ENCODE results near the gene ZNF557. TPM values are rescaled to one million over a fixed set of nuclear protein-coding genes. Genes with fewer than 3 reads are reported as not detected.
"Not testable (repeated sequence)": the region's sequence is repeated elsewhere in the genome, so short reads cannot be mapped to it uniquely, and the experiment has no call there.

ZNF557 gene
- 7.3 TPM for polyA plus RNA-seq (2012; ENCODE audit: insufficient read depth, insufficient read length, low read depth)

DNA sequence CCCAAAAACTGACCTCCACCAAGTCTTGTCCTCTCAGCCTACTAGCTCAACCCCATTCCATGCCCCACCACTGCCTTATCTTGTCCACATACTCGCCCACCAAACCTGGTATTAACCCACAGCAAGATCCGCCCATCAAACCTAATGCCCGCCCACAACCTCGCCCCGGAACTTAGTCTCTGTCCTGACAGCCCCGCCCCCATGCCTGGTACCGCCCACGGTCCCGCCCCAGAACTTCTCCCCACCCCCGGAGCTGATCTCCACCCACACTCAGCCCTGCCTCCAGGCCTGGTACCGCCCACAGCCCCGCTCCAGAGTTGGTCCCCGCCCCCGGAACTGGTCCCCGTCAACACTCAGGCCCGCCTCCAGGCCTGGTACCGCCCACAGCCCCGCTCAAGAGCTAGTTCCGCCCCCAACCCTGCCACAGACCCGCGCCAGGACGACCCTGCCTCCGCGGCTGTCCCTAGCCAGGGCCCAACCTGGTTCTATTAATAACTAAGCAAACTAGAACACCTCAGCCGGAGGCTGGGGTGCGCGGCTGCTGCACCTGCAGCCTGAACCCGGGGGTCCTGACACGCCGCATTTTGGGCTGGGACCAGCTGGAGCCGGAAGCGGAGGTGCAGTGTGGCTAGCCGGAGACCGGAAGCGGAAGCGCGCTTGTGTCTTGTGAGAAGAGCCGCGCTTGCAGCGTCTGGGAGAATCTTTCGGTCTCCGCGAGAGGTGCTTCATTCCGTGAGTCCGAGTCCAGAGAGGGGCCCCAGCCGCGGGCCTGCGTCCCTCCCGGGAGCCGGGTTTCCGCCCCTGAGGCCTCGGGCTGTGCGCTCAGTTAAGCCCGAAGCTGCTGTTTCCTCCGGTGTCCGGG lies at the start of gene ZNF557:
Gene ZNF557, plus strand, starts transcription at position 662 of the 862 bp plus-strand sequence. CDS start 5,372 bp downstream, outside the sequence.
- TF ChIP-seq, protein P1, sequence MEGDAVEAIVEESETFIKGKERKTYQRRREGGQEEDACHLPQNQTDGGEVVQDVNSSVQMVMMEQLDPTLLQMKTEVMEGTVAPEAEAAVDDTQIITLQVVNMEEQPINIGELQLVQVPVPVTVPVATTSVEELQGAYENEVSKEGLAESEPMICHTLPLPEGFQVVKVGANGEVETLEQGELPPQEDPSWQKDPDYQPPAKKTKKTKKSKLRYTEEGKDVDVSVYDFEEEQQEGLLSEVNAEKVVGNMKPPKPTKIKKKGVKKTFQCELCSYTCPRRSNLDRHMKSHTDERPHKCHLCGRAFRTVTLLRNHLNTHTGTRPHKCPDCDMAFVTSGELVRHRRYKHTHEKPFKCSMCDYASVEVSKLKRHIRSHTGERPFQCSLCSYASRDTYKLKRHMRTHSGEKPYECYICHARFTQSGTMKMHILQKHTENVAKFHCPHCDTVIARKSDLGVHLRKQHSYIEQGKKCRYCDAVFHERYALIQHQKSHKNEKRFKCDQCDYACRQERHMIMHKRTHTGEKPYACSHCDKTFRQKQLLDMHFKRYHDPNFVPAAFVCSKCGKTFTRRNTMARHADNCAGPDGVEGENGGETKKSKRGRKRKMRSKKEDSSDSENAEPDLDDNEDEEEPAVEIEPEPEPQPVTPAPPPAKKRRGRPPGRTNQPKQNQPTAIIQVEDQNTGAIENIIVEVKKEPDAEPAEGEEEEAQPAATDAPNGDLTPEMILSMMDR (IDR thresholded peaks at IDR 0.05; ENCODE audit: low read depth, low read length) = no peak
- Histone ChIP-seq H3K36me3 (peaks cover 10% of the 10 kb centered on the region), H3K27me3 (no peaks in the 10 kb centered on the region), H3K4me3 (ENCODE audit: low read depth, low read length) (peak within 1 kb of the TSS; percentile 92), H3K9me3 (no peaks in the 10 kb centered on the region; the same call in 1 of the 2 replicates), H3K4me1 (no peaks in the 10 kb centered on the region)
- DNase-seq = peak; percentile 99

DNA sequence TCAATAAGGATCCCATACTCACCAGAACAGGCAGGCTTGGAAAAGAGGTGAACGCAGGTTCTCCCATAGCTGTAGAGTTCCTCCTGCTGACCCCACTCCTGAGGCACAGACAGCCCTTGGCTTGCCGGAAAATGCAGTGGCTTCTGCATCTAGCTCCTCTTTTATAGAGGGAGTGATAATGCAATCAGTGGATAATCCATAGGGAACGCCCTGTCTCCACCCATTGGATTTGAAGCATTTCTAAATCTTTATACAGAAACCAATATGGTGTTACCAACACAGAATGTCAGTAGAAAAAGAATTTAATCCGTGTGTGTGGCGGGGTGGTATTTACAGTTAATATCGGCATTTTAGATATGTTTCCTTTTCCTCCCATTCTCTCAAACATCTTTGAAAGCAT lies 48.2 kb upstream of the ZNF557 start, which contains the start of gene MBD3L2B:
Gene MBD3L2B, minus strand, starts transcription at position 101 of the 400 bp plus-strand sequence. Its CDS starts 34 bp downstream, at position 67.
- not testable (repeated sequence) for H3K9me3 ChIP-seq; DNase-seq; H3K4me1 ChIP-seq; H3K27me3 ChIP-seq; H3K4me3 ChIP-seq (ENCODE audit: low read depth, low read length); H3K36me3 ChIP-seq

DNA sequence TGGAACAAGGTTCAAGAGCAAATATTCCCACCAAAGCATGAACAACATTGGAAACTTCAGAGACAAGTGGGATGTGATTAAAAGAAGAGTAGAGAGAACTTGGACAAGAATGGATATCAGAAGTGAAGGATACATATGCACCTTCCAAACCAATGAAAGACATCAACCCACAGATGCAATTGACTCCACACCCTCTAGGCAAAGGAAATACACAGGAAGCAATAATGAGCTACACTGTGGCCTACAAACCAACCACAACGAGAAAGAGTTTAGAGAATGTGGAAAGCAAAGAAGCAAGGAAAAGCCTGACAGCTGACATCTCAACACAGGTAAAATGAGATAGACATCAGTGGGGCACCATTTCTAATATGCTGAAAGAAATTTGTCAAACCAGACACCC lies 40.7 kb upstream of the ZNF557 start:
- not testable (repeated sequence) for H3K27me3 ChIP-seq; DNase-seq; H3K4me3 ChIP-seq (ENCODE audit: low read depth, low read length); H3K9me3 ChIP-seq; H3K4me1 ChIP-seq; H3K36me3 ChIP-seq

DNA sequence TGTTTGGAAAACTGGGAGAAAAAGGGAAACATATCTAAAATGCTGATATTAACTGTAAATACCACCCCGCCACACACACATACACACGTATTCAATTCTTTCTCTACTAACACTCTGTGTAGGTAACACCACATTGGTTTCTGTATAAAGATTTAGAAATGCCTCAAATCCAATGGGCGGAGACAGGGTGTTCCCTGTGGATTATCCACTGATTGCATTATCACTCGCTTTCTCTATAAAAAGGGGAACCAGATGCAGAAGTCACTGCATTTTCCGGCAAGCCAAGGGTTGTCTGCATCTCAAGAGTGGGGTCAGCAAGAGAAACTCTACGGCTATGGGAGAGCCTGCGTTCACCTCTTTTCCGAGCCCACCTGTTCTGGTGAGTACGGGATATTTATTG lies 39.2 kb upstream of the ZNF557 start, which contains the start of gene MBD3L5:
Gene MBD3L5, plus strand, starts transcription at position 301 of the 400 bp plus-strand sequence. Its CDS starts 34 bp downstream, at position 335.
- H3K4me3 ChIP-seq (ENCODE audit: low read depth, low read length); H3K27me3 ChIP-seq; DNase-seq; H3K9me3 ChIP-seq; H3K36me3 ChIP-seq; H3K4me1 ChIP-seq: not testable (repeated sequence)

DNA sequence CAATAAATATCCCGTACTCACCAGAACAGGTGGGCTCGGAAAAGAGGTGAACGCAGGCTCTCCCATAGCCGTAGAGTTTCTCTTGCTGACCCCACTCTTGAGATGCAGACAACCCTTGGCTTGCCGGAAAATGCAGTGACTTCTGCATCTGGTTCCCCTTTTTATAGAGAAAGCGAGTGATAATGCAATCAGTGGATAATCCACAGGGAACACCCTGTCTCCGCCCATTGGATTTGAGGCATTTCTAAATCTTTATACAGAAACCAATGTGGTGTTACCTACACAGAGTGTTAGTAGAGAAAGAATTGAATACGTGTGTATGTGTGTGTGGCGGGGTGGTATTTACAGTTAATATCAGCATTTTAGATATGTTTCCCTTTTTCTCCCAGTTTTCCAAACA lies 29.4 kb upstream of the ZNF557 start, which contains the start of gene MBD3L4:
Gene MBD3L4, minus strand, starts transcription at position 101 of the 400 bp plus-strand sequence. Its CDS starts 35 bp downstream, at position 66.
- H3K27me3 ChIP-seq; H3K4me1 ChIP-seq; H3K9me3 ChIP-seq; H3K36me3 ChIP-seq; H3K4me3 ChIP-seq (ENCODE audit: low read depth, low read length); DNase-seq: not testable (repeated sequence)

DNA sequence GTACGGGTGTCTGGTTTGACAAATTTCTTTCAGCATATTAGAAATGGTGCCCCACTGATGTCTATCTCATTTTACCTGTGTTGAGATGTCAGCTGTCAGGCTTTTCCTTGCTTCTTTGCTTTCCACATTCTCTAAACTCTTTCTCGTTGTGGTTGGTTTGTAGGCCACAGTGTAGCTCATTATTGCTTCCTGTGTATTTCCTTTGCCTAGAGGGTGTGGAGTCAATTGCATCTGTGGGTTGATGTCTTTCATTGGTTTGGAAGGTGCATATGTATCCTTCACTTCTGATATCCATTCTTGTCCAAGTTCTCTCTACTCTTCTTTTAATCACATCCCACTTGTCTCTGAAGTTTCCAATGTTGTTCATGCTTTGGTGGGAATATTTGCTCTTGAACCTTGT lies 27.9 kb upstream of the ZNF557 start:
- not testable (repeated sequence) for H3K36me3 ChIP-seq; H3K27me3 ChIP-seq; H3K4me3 ChIP-seq (ENCODE audit: low read depth, low read length); H3K9me3 ChIP-seq; DNase-seq; H3K4me1 ChIP-seq

DNA sequence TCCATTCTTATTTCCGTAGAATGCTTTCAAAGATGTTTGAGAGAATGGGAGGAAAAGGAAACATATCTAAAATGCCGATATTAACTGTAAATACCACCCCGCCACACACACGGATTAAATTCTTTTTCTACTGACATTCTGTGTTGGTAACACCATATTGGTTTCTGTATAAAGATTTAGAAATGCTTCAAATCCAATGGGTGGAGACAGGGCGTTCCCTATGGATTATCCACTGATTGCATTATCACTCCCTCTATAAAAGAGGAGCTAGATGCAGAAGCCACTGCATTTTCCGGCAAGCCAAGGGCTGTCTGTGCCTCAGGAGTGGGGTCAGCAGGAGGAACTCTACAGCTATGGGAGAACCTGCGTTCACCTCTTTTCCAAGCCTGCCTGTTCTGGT lies 20.5 kb upstream of the ZNF557 start, which contains the start of gene MBD3L2:
Gene MBD3L2, plus strand, starts transcription at position 301 of the 400 bp plus-strand sequence. Its CDS starts 53 bp downstream, at position 354.
- not testable (repeated sequence) for H3K36me3 ChIP-seq, H3K9me3 ChIP-seq

DNA sequence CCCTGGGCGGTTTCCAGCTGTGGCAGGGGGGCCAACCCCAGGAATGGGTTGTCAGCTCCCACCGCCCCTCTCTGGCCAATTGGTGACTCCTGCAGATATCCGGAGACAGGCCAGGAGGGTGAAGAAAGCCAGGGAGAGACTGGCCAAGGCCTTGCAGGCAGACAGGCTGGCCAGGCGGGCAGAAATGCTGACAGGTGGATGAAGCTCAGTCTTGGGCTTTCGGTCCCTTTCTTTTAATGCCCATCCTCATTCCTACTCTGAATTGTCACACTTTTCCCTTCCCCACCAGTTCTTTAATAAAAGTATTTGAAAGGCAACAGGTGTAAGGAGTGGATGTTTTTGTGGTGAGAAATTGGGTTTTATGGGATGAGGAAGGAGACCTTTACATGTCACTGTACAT lies 18.1 kb upstream of the ZNF557 start:
- H3K4me1 ChIP-seq; H3K36me3 ChIP-seq; H3K9me3 ChIP-seq; DNase-seq; H3K27me3 ChIP-seq; H3K4me3 ChIP-seq (ENCODE audit: low read depth, low read length): not testable (repeated sequence)

More for the DNA sequence above, 20.5 kb upstream of the ZNF557 start, which contains the start of gene MBD3L2:
- H3K4me1 ChIP-seq; H3K4me3 ChIP-seq (ENCODE audit: low read depth, low read length); H3K27me3 ChIP-seq; DNase-seq: not testable (repeated sequence)

DNA sequence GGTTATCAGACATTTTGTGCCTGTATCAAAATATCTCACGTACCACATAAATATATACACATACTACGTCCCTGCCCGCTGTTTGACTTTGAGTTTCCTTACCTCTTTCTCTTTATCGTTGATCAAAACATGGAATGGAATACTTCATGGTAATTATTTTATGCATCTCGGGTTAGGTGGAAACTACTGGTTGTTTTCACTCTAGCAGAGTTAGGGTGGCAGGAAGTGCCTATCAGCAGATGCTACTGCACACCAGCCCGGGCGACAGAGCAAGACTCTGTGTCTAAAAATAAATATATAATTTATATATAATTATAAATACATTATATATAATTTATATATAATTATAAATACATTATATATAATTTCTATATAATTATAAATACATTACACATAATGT lies 16.6 kb upstream of the ZNF557 start:
- H3K36me3 ChIP-seq; H3K4me1 ChIP-seq; H3K4me3 ChIP-seq (ENCODE audit: low read depth, low read length); H3K27me3 ChIP-seq; DNase-seq; H3K9me3 ChIP-seq: not testable (repeated sequence)

DNA sequence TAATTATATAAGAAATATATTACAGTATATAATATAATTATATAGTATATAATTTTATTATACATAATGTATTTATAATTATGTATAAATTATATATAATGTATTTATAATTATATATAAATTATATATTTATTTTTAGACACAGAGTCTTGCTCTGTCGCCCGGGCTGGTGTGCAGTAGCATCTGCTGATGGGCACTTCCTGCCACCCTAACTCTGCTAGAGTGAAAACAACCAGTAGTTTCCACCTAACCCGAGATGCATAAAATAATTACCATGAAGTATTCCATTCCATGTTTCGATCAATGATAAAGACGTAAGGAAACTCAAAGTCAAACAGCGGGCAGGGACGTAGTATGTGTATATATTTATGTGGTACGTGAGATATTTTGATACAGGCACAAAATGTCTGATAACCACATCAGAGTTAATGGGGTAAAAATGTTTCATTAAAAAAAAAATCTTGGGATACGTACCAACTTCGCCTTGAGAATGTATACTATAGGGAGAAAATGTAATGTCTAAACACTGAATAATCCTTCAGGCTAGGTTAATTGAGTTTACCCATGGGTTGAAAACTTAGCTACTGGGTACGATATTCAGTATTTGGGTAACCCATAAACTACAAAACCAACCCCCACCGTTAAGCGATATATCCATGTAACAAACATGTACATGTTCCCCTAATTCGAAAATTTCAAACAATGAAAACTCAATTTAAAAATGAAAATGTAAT lies 14.7 kb upstream of the ZNF557 start:
- not testable (repeated sequence) for H3K27me3 ChIP-seq; H3K9me3 ChIP-seq; H3K36me3 ChIP-seq; DNase-seq; H3K4me1 ChIP-seq; H3K4me3 ChIP-seq (ENCODE audit: low read depth, low read length)

DNA sequence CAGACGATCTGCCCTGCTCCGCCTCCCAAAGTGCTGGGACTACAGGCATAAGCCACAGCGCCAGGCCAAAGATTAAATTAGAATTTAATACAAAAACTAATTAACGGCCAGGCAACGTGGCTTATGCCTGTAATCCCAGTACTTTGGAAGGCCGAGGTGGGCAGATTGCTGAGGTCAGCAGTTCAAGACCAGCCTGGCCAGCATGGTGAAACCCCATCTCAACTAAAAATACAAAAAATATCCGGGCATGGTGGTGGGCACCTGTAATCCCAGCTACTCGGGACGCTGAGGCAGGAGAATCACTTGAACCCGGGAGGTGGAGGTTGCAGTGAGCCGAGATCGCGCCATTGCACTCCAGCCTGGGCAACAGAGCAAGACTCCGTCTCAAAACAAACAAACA lies 13.8 kb upstream of the ZNF557 start:
- not testable (repeated sequence) for DNase-seq; H3K4me1 ChIP-seq; H3K27me3 ChIP-seq; H3K36me3 ChIP-seq; H3K9me3 ChIP-seq; H3K4me3 ChIP-seq (ENCODE audit: low read depth, low read length)

DNA sequence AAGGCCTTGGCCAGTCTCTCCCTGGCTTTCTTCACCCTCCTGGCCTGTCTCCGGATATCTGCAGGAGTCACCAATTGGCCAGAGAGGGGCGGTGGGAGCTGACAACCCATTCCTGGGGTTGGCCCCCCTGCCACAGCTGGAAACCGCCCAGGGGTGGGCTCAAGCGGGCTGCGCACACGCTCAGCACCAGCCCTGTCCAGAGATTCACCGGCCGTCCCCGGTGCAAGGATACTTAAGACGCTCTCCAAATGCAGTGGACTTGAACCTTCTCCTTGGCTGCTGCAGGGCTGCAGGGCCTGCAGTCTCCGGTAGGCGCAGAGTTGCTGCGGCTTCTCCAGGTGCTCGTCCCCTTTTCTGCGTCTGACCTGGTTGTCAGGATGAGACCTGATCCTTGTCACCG lies 13.1 kb upstream of the ZNF557 start:
- not testable (repeated sequence) for DNase-seq, H3K27me3 ChIP-seq

DNA sequence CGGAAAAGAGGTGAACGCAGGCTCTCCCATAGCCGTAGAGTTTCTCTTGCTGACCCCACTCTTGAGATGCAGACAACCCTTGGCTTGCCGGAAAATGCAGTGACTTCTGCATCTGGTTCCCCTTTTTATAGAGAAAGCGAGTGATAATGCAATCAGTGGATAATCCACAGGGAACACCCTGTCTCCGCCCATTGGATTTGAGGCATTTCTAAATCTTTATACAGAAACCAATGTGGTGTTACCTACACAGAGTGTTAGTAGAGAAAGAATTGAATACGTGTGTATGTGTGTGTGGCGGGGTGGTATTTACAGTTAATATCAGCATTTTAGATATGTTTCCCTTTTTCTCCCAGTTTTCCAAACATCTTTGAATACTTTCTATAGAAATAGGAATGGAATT lies 10.9 kb upstream of the ZNF557 start, which contains the start of gene MBD3L3:
Gene MBD3L3, minus strand, starts transcription at position 101 of the 400 bp plus-strand sequence. Its CDS starts 71 bp downstream, at position 30.
- not testable (repeated sequence) for H3K36me3 ChIP-seq; H3K4me3 ChIP-seq (ENCODE audit: low read depth, low read length); H3K4me1 ChIP-seq; DNase-seq; H3K27me3 ChIP-seq; H3K9me3 ChIP-seq

More for the DNA sequence above, 13.1 kb upstream of the ZNF557 start:
- H3K4me3 ChIP-seq (ENCODE audit: low read depth, low read length); H3K36me3 ChIP-seq; H3K9me3 ChIP-seq; H3K4me1 ChIP-seq: not testable (repeated sequence)

DNA sequence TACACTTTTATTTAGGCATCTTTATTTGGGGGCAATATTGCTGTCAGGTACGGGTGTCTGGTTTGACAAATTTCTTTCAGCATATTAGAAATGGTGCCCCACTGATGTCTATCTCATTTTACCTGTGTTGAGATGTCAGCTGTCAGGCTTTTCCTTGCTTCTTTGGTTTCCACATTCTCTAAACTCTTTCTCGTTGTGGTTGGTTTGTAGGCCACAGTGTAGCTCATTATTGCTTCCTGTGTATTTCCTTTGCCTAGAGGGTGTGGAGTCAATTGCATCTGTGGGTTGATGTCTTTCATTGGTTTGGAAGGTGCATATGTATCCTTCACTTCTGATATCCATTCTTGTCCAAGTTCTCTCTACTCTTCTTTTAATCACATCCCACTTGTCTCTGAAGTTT lies 9.5 kb upstream of the ZNF557 start:
- H3K4me3 ChIP-seq (ENCODE audit: low read depth, low read length); H3K4me1 ChIP-seq; H3K27me3 ChIP-seq; H3K9me3 ChIP-seq; H3K36me3 ChIP-seq; DNase-seq: not testable (repeated sequence)

Data from BE2C (cell line).